Measurements from ENCODE around the gene PPOX. TPM values are rescaled to one million over a fixed set of nuclear protein-coding genes. Genes with fewer than 3 reads are reported as not detected.

PPOX gene
- total RNA-seq, 1 donor from 2014 or later, result 36.3 TPM

DNA sequence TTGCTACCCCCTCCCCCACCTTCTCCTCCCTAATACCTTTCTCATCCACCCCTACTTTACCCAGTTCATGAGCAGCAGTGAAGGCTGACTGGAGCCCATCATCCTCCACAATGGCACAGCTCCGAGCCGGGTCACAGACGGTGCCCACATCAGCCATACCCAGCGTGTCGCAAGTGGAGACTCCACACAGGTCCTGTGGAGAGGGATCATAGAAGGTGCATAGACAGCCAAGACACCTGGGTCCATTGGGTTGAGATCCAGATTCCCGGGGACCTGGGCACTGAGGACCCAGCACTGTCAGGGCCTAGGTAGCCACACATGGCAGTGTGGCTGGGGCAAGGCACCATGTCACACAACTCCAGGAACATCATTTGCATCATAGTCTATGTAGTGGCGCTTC is 29.9 kb downstream of the PPOX start:
- intact Hi-C loops (cut with micrococcal nuclease), result no loop called here

DNA sequence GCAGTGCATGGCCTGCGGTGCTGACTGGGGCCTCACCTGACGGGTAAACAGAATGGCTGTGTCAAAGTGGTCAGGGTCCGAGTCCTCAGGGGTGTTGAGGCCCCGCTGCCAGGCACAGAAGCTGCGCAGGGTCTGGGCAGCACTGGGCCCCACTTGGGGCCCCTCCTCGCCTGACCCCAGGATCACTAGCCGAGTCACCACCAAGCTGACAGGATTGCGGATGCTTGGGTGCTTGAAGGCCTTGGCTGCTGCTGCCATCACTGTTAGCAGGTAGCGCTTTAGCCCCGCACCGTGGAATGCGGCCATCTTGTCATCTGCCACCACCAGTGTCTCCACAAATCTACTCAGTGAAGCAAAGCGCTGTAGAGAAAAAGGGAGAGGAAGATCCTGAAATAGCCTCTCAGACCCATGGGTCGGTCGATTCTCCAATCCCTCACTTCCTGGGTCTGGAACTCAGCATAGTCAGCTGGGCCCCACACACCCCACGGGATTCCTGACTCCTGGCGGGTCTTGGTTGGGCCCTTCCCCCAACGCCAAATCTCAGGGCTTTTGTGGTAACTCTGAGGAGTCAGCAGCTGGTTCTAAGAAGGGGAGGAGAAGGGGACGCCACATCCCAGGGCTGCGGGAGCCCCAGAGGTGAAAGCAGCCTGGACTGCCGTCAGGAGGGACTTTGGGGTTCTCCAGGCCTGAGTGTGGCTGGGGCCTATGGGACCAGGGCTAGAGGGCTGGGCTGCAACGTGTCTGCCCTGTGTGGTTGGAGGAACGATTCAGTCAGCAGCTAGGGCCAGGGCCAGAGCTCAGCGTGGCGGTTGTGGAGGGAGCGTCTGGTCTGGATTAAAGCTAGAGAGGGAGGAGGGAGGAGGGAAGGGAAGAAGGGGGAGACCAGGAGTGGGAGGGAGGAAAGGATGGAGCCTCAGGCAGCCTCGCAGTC is 30.6 kb downstream of the PPOX start:
- intact Hi-C loops (cut with micrococcal nuclease), result no loop called here

DNA sequence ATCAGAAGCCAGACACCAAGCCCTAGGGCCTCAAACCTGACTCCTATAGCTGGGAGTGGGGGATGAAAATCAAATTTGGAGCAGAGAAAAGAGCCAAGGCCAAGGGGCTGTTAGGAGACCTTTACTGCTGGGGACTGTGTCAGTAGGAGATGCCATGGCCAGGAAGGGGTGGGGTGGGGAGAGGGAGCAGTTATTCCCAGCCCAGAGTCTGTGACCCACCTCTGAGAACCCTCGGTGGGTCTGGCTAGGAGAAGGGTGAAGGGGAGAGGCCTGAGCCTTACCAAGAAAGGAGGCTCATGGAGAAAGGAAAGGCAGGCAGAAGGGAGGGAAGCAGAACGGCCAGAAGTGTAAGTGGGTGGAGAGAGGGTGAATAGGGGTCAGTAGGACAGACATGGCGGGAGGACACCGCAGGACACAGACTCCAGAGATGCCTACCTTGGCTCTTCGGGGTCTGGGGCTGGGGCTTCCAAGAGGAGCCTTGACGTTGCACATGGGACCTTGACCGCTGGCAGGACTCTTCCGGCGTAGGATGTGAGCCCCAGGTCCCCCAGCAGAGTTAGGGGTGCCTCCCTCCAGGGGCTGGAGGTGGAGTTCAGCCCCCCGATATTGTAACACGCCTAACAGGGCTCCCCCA is 31.5 kb downstream of the PPOX start:
- intact Hi-C loops (cut with micrococcal nuclease), result no loop called here

DNA sequence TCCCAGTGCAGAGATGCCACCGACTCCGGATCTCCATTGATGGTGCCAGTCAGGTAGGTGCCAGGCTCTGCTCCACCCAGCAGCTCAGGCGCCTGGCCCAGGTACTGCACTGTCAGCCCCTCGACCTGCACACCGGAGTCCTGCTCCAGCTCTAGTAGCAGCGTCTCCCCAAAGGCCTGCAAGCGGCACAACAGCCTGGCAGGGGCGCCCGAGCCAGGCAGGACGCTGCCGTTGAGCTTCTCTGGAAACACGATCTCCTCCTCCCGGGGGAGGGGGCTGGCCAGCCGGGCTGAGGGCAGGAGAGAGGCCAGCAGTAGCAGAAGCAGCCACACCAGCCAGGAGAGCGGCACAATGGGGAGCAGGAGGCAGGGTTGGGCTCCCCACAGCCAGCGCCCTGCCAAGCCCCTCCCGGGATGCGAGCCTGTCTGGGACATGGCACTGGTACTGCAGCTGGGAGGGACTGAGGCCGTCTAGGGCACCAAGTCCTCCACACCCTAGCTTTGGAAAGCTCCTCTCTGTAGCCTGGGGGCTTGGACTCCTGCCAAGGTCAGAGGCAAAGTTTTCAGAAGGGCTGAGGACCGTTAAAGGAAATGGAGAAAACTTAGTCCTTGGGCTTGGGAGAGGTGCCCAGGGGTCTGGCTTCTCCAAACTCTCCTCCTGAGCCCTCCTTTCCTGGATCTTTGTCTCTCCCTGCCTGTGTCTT is 32.1 kb downstream of the PPOX start:
- intact Hi-C loops (cut with micrococcal nuclease), result no loop called here

DNA sequence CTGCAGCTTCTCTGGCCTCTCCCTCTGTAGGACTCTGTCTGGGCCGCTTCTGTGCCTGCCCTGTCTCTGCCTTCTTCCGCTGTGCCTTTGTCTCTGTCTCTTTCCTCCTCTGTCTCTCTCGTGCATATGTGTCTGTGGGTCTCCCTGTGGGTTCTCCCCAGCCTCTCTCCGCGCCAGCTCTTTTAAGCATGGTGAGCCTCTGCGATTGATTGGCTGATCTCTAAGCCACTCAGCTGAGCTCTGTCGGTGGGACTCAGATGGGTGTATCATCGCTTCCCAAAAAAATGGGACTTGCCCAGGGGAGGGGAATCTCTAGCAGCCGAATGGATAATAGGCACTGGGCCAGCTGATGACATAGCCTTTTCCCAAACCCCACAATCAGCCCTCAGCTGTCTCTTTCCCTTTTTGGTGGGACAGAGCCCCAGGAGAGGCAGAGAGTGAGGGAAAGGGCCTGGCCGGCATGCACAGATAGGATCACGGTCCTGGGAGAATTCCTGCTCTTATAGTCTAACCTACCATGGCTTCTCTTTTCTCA is 32.7 kb downstream of the PPOX start, which contains the start of gene ADAMTS4:
TSS of gene ADAMTS4 (minus strand) at position 158 of the 535 bp plus-strand sequence. CDS start 427 bp downstream, outside the sequence.
- intact Hi-C loops (cut with micrococcal nuclease), result no loop called here

DNA sequence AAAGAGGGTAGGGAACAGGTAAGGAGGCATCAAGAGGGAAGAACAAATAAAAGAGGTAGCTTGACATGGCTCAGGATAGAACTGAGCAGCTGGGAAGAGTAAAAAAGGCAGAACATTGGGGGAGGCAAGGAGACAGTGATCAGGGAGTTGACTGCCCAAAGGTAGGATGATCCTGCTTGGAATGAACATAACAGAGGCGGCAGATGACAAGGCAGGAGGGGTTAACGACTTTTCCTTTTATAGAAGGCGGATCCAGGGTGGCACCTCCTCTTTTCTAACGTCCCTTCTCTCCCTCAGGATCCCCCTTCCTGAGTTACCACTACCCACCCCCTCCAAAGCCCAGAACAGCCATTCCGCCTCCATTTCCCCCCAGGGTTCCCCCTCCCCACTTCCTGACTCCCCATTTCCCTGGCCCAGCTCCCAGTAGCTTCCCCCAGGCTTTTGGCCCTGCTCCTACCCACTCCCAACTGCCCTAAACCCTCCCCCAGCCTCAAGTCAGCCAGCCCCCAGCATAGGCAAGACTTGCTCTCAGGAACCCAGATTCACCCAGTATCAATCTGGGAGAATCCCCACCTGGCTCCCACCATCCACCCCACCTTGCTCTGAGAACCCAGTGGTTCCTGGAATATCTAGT is 33.4 kb downstream of the PPOX start:
- intact Hi-C loops (cut with micrococcal nuclease), result no loop called here

DNA sequence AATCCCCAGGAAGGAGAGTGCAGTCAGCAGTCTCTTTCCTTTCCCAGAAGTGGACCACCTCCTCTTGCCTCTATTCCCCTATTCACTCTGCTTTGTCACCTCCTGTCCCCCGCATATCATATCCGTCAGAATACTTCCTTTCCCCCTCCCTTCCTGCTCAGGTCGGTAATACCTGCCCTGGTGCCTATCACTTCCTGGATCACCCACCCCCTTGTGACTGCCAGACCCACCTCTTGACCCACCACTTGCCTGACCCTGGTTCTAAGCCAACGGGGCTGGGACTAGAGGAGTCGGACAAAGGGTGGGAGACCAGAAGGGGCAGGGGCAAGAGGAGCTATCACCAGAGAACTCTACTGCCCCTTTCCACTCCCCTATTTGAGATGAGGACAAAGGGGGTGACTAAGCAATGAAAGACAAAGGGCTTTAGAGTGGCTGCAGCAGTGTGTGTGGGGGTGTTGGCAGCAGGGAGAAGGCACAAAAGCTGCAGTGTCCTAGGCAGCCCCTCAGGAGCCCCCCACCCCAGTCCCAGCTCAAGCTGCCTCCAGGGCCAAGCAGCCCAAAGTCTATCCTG is 34.3 kb downstream of the PPOX start:
- intact Hi-C loops (cut with micrococcal nuclease), result no loop called here

DNA sequence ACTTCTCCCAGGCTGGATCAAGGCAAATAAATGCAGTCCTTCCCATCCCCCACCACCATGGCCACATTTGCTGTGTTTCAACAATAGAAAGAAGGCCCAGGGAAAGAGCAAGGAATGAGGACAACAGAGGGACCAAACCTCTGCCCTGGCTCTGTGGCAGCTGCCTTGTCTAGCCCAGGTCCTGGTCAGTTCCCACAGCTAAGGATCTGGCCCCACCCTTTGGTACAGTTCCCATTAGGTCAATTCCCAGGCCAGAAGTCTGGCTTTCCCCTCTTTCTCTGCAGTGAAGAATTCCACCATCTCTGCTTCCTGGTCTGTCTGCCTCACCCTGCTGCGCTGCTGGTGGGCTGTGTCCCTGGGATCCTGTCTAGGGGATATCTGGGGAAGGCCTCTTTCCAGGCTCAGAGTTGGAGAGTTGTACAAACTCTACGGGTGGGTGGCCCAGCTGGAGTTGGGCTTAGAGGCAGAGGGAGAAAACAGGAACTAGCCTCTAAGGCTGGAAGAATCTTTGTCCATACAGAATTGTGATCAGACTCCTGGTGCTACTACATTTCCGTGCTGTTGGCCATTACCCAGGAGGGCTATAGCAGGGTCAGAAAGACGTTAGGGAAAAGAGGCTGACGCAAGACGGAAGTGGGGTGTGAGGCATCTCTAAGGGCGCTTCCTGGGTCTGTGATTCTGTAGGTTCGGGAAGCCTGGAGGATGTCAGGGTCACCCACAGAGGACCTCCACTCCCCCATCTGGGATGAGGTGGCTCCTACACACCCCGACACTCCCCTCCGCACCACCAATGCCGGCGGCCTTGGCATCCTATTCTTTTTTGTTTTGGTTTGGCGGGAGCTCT is 35.0 kb downstream of the PPOX start:
- intact Hi-C loops (cut with micrococcal nuclease), result no loop called here

DNA sequence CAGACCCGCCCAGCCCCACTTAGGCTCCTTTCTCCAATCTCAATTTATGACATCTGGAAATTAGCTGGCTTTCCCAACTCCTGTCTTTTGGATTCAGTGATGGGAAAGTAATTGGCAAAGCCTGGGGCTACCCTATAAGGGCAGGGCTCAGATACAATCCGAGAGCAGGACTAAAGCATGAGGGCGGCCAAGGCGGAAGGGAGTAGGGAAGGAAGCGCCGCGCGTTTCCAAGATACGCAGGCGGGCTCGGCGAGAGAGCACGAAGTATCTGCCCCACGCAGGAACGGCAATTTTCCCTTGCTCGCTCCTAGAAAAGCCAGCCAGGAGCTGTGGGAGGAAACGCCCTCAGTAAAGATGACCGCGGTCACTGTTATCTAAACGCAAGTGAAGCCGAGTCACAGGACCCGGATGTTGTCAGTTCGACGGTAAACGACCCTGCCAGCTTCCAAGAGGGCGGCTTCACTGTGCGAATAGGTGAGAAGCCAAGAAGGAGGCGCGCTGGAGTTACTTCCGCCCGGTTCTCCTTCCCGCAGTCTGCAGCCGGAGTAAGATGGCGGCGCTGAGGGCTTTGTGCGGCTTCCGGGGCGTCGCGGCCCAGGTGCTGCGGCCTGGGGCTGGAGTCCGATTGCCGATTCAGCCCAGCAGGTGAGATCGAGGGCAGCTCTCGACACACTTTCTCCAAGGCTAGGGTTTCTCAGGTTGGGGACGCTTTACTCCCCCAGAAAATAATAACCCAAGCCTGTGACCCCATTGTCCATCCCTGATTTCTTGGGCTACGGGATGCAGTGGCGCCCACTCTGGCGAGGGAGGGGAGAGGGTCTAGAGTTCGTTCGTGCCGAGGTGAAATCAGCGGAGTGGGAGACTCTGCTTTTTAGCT is 35.8 kb downstream of the PPOX start, which contains the start of gene NDUFS2:
TSS of gene NDUFS2 (plus strand) at position 532 of the 877 bp plus-strand sequence. CDS start at position 551, 19 bp downstream.
- intact Hi-C loops (cut with micrococcal nuclease), result loop anchor here (1.0 to 2.0 kb wide), 5 partner anchors 17 to 113 kb away; partner anchors contain the start of genes PPOX, SDHC and USP21

DNA sequence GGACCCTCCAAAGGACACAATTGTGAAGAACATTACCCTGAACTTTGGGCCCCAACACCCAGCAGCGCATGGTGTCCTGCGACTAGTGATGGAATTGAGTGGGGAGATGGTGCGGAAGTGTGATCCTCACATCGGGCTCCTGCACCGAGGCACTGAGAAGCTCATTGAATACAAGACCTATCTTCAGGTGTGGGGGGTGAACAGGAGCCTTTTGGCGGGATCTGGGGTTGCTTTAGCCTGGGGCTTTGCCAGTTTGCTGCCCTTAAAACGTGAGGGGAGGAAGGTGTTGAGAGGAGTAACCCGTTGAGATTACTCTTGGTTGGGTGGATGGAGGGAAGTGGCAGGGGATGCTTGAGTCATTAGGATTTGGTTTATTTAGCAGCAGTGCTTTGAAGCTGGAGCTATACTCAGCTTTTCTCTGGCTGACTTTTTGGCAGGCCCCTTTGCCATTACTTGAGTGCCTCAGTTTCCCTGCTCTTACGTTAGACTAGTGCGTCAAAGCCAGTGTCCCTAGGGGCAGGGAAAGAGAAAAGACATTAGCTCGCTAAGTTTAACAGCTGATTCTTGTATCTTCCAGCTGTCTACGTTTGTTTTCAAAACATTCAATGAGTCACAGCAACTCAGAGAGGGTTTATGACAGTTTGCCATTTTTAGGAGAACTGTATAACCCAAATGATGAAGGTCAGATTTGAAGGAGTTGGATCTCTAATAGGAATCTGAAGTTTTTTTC is 40.4 kb downstream of the PPOX start:
- intact Hi-C loops (cut with micrococcal nuclease), result no loop called here

DNA sequence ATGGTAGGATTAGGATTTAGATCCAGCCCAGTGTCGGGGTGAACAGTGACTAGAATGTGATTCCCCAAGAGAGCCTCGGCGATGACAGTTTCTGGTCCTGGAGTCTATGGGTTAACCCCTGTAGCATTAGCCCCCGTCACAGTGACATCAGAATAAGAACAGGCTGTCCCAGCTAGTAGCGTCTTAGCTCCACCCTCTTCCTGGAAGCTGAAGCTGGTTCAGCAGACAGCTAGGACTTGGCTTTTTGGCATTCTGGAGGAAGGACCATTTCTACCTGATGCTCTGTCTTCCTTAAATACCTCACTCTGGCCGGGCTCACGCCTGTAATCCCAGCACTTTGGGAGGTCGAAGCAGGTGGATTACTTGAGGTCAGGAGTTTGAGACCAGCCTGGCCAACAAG is 40.9 kb downstream of the PPOX start:
- intact Hi-C loops (cut with micrococcal nuclease), result no loop called here

DNA sequence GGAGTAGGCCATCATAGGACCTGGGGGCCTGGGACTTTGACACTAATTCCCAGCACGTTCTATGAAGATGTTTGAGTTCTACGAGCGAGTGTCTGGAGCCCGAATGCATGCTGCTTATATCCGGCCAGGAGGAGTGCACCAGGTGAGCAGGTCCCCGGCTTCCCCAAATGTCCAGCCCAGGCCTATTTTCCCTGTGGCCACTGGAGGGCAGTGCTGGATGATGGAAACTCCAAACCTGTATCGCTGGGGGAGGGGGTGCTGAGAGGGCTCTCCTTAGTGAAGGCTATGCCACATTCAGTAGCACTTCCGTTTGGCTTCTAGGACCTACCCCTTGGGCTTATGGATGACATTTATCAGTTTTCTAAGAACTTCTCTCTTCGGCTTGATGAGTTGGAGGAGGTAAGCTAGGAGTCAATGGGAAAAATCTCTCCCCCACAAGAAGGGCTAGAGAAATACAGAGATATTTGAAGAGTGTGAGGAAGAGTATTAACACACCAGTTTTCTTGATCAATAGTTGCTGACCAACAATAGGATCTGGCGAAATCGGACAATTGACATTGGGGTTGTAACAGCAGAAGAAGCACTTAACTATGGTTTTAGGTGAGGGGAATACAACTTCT is 43.7 kb downstream of the PPOX start:
- intact Hi-C loops (cut with micrococcal nuclease), result loop anchor here (1.0 kb wide), 1 partner anchor 15 kb away; no protein-coding TSS in a partner anchor

DNA sequence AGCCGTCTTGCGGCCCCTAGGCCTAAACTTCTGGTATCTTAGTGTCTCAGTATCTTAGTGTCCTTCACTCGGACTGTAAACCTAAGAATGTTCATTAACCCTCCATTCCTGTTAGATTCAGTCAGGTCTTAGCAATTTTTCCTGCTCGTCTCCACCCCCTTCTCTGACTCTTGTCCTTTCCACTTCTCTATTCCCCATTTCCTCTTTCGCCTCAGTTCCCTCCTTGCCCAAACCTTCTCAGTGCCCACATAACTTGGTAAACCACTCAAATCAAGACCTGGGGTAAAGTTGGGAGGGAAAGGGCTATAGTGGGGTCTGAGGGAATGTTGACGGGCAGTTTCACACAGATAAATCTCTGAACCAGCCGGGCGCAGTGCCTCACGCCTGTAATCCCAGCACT is 48.1 kb downstream of the PPOX start:
- intact Hi-C loops (cut with micrococcal nuclease), result no loop called here

DNA sequence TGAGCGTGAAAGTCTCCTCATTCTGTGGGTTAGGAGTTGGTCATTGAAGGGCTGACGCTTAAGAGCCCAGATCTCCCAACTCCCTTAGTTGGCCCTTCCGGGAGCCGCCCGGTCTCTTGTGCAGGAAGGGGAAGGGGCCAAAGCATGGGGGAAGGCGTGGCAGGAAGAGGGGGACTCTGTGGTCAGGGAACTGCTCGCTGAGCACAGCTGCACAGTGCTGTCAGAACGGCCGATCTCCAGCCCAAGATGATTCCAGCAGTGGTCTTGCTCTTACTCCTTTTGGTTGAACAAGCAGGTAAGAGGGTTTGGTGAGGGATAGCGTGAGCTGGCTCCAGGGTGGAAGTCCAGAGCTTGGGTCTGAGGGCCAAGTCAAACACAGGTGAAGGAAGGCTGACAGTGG is 48.9 kb downstream of the PPOX start, which contains the start of gene FCER1G:
TSS of gene FCER1G (plus strand) at position 220 of the 400 bp plus-strand sequence. CDS start at position 247, 27 bp downstream.
- intact Hi-C loops (cut with micrococcal nuclease), result no loop called here

DNA sequence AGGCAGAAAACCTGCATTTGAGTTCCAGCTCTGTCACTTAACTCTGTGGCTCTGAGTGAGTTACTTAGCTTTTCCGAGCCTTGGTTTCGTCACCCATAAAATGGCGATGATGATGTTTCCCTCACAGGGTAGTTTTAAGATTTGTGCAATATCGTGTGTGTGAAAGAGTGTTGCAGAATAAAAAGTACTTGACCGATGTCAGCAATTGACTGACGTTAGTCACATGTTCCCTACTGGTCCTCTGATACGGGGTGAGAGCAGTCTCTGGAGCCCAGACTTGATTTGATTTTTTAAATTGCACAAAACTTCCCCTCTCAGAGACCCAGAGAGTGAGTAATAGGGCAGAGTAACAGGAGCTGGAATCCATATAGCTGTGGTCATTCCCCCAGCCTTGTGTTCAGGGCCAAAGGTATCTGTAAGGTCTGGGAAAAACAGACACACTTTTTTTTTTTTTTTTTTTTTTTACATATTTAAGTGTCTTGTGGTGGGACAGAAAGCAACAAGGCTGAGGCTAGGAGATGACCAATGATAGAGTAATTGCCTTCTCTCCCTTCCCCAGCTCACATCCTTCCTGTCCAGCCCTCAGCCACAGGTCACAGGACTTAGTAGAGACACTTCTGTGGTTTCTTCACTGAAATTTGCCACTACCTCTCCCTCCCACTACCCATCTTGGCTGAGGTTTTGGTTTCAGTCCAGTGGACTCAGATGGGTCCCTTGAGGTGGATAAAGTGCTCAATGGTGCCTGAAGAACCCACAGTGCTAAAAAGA is 50.9 kb downstream of the PPOX start:
- intact Hi-C loops (cut with micrococcal nuclease), result no loop called here

DNA sequence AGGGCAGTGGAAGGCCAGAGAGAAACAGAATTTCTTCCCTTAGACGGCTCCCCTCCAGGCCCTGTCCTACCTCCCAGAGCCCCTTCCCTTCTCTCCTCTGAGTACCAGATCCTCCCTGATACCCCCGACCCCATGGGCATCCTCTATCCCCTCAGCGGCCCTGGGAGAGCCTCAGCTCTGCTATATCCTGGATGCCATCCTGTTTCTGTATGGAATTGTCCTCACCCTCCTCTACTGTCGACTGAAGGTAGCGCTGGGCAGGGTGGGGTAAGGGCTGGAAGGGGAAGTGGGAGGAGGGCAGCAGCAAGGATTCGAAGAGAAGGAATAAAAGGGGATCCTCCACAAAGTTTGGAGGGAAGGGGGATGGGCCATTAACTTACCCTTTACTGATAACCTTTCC is 51.6 kb downstream of the PPOX start:
- intact Hi-C loops (cut with micrococcal nuclease), result no loop called here

All from T-helper 2 cell treated with Interferon-gamma antibody and Interleukin-4, amounts not matched to agents 100 ng/mL and 5 ng/mL, for 36 hours (primary cell).